GM13976 (cell line): ENCODE measurements around the gene SLC4A8.

Experiments used
- DNase-seq: peaks from one replicate; pipeline ENCODE4 v3.0.0; 2012; ENCODE audit warnings: low spot score
- CTCF ChIP-seq: IDR thresholded peaks from 2 replicates; pipeline ENCODE4 v1.5.1; 2012; ENCODE audit warnings: borderline replicate concordance, mild to moderate bottlenecking; ENCODE audit not compliant: insufficient read depth; ENCODE audit errors: extremely low read depth, missing control alignments, control extremely low read depth
- in situ Hi-C: fragments of 300-500 bp; cut with MboI; formaldehyde crosslinking; loops from one replicate; pipeline ENCODE4 v1.12.0; 2022; ENCODE audit warnings: low sequenced_read_pairs, mixed read lengths, inconsistent platforms; ENCODE audit not compliant: unreplicated experiment

The SLC4A8 gene

DNA sequence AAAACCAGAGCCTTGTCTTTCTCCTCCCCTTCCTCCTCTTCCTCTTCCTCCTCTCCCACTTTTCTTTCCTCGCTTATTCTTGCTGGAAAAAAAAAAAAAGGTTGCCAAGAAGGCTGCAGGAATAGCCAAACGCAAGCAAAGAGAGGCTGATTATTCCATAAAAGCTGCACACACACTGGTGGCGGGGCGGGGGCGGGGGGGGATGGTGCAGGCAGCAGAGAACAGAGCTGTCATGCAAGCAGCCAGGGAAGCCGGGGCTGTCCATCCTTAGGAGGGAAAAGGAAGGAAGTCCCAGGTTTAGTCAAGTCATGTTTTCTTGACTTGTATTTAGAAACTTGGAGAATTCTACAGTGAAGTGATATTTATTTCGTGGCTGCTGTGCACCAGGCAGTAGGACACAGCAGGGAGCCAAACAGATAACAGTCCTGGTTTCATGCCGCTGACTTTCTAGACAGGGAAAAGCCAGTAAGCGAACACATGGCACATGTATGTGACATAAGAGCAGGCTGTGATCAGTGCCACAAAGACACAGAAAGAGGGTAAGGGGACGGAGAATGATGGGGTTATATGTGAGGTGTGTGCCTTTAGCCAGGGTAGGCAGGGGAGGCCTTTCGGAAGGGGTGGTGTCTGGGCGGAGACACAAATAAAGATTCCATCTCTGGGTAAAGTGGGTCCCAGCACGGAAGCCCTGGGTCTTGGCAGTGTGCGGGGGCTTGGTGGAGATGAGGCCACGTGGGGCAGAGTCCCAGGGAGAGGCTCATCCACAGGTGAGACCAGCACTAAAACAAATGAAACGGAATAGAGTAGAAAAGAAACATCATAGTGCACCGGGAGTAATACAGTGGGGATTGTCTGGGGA is 109.8 kb downstream of the SLC4A8 start:
- in situ Hi-C loops: no loop called here
- no peak for TF ChIP-seq CTCF
- DNase-seq: no peak

DNA sequence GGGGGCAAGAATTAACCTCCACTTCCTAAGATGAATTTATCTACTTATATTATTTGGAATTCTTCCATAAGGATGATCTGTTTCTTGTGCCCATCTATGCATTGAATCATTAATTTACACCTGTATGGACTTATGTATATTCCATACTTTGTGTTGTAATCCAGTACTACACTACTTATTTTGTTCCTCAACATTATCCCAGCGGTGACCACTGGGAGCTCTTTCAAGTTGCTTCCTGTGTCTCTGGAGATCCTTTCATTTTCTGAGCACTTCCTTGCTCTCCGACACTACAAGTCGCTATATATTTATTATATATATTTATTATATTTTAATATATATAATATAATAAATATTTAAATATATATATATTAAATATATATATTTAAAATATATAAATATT is 111.5 kb downstream of the SLC4A8 start:
- no peak for DNase-seq
- in situ Hi-C loops: no loop called here
- no peak for TF ChIP-seq CTCF

DNA sequence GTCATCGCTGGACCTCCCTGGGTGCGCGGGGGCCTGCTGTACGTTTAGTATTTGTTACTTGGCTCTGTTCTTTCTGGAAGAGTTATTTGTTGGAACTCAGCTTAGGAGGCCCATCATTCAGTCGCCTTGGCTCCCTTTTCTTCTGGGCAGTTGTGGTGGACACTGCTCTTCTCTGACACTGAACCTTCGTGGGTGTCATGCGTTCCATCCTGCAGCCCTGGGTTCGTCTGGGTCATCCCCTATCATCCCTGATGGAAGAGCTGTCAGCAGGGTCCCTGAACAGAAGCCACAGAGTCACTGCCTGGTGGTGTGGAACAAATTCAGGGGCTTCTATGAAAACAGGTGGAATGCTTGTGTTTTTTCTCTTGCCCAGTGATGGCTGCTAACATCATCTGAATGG is 113.5 kb downstream of the SLC4A8 start:
- no peak for DNase-seq
- TF ChIP-seq CTCF: no peak
- in situ Hi-C loops: no loop called here

- DNase-seq: no peak
- in situ Hi-C loops: no loop called here
- no peak for TF ChIP-seq CTCF
Observed at GRCh38 chr12:51538599-51538998, 114.0 kb downstream of the SLC4A8 start.

DNA sequence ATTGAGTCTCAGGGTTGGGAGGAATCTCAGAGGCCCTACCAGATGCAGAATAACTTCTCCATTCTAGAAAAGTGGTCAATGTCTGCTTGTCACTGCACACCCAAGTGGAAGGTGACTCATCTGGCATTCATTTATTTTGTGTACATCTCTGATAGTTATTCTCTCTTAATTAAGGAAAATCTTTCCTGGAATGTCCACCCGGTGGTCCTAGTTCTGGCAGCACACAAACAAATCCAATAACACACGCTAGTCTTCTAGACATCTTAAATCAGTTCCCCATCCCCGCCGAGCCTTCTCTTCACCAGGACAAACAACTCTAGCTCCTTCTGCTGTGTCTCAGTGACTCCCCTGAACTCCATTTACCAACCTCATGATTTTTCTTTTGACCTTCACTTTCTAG is 116.4 kb downstream of the SLC4A8 start:
- in situ Hi-C loops: no loop called here
- no peak for TF ChIP-seq CTCF
- DNase-seq: no peak

DNA sequence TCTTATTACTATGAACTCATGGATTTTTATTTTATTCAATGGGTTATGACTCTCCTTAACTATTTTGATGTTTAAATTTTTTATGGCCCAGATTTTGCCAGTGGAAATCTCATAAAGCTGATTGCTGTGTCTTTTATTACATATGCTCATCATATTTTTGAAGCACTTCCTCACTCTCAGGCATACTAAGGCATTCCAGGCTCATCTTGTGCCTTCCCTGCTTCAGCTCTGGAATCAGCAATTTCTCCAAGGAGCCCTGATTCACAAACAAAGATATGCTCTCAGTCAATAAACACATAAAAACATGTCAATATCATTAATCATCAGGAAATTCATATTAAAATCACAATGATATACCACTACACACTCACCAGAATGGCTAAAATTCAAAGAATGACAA is 121.5 kb downstream of the SLC4A8 start:
- no peak for TF ChIP-seq CTCF
- no peak for DNase-seq
- in situ Hi-C loops: no loop called here
